Upper lobe of left lung (tissue), 4 donors: ENCODE measurements around the gene PLXNA3.

Source experiments
- CTCF ChIP-seq, 6 experiments: fragments of 450-650 bp in 4 of 6; fragments of 200-600 bp in 2 of 6; sonication (generic) in 2 of 6; IDR thresholded peaks; one replicate each; pipeline ENCODE4 v1.5.1; 2016 to 2019; ENCODE audit warnings: antibody characterized with exemption in 6 of 6
- POLR2A ChIP-seq, 4 donors: fragments of 450-650 bp; IDR thresholded peaks; one replicate each; pipeline ENCODE4 v1.5.1; 2016 to 2017; ENCODE audit warnings: antibody characterized with exemption in 4 of 4, mild to moderate bottlenecking in 2 of 4
- POLR2AphosphoS5 ChIP-seq, 2 donors: sonication (generic); formaldehyde crosslinking; IDR thresholded peaks; one replicate each; pipeline ENCODE4 v1.5.1; 2017; ENCODE audit warnings: antibody characterized with exemption in 2 of 2

- TF ChIP-seq CTCF (IDR thresholded peaks at IDR 0.05) (no peak), POLR2AphosphoS5 (IDR thresholded peaks at IDR 0.05) (no peak), POLR2A (IDR thresholded peaks at IDR 0.05) (no peak)
Observed at GRCh38 chrX:154429711-154430110, 28.4 kb upstream of the PLXNA3 start.
